ENCODE measurements around the gene HVCN1.

DNA sequence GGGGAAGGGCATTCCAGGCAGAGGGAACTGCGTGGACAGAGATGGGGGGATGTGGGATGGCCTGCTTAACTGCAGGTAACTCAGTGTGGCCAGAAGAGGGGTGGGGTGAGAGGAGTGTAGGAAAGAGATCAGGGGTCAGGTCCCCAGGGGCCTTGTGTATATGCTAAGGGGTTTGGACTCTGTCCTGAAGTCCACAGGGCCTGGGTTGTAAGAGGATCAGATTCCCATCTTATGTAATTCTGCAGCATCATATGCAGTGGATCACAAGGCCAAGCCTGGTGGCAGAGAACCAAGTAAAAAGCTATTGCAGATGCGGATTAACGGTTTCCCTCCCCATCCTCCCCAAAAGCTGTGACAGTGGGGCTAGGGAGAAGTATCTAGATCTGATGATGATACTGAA, 66.3 kb downstream of the HVCN1 start:
- TF ChIP-seq, protein P1, sequence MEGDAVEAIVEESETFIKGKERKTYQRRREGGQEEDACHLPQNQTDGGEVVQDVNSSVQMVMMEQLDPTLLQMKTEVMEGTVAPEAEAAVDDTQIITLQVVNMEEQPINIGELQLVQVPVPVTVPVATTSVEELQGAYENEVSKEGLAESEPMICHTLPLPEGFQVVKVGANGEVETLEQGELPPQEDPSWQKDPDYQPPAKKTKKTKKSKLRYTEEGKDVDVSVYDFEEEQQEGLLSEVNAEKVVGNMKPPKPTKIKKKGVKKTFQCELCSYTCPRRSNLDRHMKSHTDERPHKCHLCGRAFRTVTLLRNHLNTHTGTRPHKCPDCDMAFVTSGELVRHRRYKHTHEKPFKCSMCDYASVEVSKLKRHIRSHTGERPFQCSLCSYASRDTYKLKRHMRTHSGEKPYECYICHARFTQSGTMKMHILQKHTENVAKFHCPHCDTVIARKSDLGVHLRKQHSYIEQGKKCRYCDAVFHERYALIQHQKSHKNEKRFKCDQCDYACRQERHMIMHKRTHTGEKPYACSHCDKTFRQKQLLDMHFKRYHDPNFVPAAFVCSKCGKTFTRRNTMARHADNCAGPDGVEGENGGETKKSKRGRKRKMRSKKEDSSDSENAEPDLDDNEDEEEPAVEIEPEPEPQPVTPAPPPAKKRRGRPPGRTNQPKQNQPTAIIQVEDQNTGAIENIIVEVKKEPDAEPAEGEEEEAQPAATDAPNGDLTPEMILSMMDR (IDR thresholded peaks at IDR 0.05 in 8 of 11, conservative IDR thresholded peaks at IDR 0.05 in 3 of 11), result no peak
- TF ChIP-seq POLR2AphosphoS5 (IDR thresholded peaks at IDR 0.05), result no peak
- no peak for TF ChIP-seq POLR2A (IDR thresholded peaks at IDR 0.05)
